BLaER1 (cell line): ENCODE data around the gene CTCFL.

ENCODE experiments used
- H3K27ac ChIP-seq: shearing (Covaris generic); formaldehyde crosslinking; 2 replicates; pipeline ENCODE4 v1.8.1; 2022
- H3K27me3 ChIP-seq: shearing (Covaris generic); formaldehyde crosslinking; 2 replicates; pipeline ENCODE4 v1.8.1; 2022
- H3K36me3 ChIP-seq: shearing (Covaris generic); formaldehyde crosslinking; 2 replicates; pipeline ENCODE4 v1.8.1; 2022
- H3K4me1 ChIP-seq: shearing (Covaris generic); formaldehyde crosslinking; 2 replicates; pipeline ENCODE4 v1.8.1; 2022
- H3K4me2 ChIP-seq: shearing (Covaris generic); formaldehyde crosslinking; 2 replicates; pipeline ENCODE4 v1.8.1; 2022
- H3K4me3 ChIP-seq: shearing (Covaris generic); formaldehyde crosslinking; 2 replicates; pipeline ENCODE4 v1.8.1; 2022
- H3K9ac ChIP-seq: shearing (Covaris generic); formaldehyde crosslinking; 2 replicates; pipeline ENCODE4 v1.8.1; 2022
- H3K9me3 ChIP-seq: shearing (Covaris generic); formaldehyde crosslinking; 2 replicates; pipeline ENCODE4 v1.8.1; 2022
- H4K20me1 ChIP-seq: shearing (Covaris generic); formaldehyde crosslinking; 2 replicates; pipeline ENCODE4 v1.8.1; 2022
- Cebpa-rat ChIP-seq: shearing (Covaris generic); IDR thresholded peaks from 2 replicates; pipeline ENCODE4 v1.8.1; 2022

Gene CTCFL

DNA sequence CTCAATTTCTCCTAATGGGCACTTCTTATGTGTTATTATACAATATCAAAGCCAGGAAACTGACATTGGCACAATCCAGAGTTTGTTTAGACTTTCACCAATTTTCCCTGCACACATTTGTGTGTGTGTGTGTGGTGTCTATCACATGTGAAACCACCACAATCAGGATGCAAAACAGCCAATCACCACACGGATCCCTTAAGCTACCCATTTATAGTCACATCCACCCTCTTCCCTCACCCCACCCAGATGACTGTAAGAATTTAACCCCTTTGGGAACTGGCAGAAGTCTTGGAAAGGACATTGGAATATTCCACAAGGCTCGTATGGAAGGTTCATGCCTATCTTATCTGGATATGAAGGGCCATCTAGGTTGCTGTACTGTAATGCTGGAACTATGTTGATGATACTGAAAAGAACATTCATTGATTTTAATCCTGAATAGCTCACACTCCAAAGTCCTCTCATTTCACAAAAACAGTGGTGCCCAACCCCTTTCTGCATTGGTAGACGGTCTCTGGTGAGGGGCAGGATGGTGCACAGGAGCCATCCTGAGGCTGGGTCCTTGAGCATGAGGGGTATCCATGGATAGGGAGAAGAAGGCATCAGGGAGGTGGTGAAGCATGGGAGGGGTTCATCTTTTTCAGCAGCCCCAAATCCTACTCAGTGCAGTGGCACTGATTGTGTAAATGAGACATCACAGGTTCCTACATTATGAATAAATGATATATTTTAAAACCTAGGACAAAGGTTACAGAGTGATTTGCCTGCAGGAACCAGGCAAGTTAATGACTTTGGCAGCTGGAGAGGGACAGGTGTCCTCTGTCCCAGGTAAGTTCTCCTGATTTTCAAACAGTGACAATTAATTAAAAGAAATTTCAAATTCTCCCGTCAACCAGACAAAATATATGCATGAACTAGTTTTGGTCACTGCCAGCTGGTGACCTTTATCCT, 12.1 kb upstream of the CTCFL start:
- H3K9me3 ChIP-seq = no peaks in the 10 kb centered on the region
- no peak overlapping the region for H3K9ac ChIP-seq
- H3K27ac ChIP-seq = no peak overlapping the region
- H3K4me2 ChIP-seq = no peak overlapping the region
- no peak overlapping the region for H3K4me3 ChIP-seq
- no peaks in the 10 kb centered on the region for H3K4me1 ChIP-seq
- no peaks in the 10 kb centered on the region for H3K27me3 ChIP-seq
- TF ChIP-seq Cebpa-rat = no peak
- H3K36me3 ChIP-seq = no peaks in the 10 kb centered on the region
- no peaks in the 10 kb centered on the region for H4K20me1 ChIP-seq

DNA sequence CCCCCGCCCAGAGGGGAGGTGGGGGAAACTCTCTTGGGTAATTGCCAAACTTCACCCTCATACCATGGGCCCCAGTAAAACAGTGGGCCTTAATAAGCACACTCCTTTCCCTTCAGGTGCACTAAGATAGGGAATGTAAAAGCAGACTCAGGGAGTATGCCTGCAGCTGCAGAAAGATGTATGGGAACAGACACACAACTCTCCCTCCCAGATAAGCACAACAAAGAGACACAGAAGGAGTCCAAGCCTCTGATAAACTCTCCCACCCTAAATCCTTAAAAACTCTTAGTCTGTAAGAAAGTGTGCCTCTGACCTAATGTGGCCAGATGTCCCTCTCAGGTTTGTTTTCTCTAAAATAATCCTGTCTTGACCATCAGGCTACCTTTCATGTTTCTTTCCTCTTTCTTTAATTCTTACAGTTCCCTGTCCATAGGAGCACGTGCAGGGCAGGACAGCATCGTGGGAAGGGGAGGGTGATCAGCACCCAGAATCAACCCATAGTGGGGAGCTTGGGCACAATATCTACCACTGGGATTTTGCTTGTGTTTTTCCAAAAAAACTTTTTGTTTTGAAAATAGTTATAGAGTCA, 11.3 kb upstream of the CTCFL start:
- Histone ChIP-seq H3K4me2 (no peak overlapping the region), H3K4me1 (no peaks in the 10 kb centered on the region), H3K9me3 (no peaks in the 10 kb centered on the region), H3K27me3 (no peaks in the 10 kb centered on the region), H3K27ac (no peak overlapping the region), H3K9ac (no peak overlapping the region), H3K4me3 (no peak overlapping the region), H4K20me1 (no peaks in the 10 kb centered on the region), H3K36me3 (no peaks in the 10 kb centered on the region)
- TF ChIP-seq Cebpa-rat = no peak

DNA sequence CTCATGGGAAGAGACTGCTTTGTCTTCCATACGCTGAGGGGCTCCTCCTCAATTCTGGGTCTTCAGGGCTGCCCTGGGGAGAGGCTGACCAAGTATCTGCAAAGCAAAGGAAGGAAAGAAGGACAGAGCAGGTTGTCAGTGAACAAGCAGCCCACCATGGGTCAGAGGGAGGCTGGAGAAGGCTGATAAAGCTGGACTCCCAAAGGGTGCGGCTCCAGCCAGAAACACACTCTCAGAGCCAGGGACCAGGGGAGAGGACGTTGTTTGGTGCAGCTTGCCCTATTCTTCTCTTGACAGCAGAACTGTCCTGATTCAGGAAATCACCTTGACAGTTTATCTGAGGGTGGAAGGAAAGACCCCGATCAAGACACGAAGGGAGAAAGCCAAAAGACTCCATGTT, 10.4 kb upstream of the CTCFL start:
- no peaks in the 10 kb centered on the region for H3K4me1 ChIP-seq
- H3K27ac ChIP-seq = no peak overlapping the region
- H3K27me3 ChIP-seq = no peaks in the 10 kb centered on the region
- H3K4me3 ChIP-seq = no peak overlapping the region
- H4K20me1 ChIP-seq = no peaks in the 10 kb centered on the region
- no peaks in the 10 kb centered on the region for H3K36me3 ChIP-seq
- no peak overlapping the region for H3K4me2 ChIP-seq
- no peak for TF ChIP-seq Cebpa-rat
- no peak overlapping the region for H3K9ac ChIP-seq
- no peaks in the 10 kb centered on the region for H3K9me3 ChIP-seq

DNA sequence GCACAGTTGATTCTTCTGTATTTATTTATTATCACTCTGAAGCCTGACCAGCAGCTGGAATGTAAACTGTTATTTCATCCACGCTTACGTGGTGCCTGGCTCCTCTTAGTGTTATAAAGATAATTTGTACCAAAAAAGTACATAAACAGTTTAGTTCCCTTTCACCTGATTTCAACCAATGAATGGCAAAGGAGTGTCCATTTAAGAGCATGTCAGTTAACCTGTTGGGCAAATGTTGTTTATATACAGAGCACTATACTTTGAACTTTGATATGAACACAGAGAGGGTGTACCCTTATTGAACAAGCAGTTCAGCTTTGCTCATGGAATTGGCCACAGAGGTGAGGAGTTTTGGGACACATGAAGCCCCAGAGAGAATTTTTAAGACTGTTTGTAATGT, 7.2 kb upstream of the CTCFL start:
- H3K4me1 ChIP-seq = peaks cover 2% of the 10 kb centered on the region; the same call in 1 of the 2 replicates
- H3K4me3 ChIP-seq = no peak overlapping the region
- no peak overlapping the region for H3K27ac ChIP-seq
- no peaks in the 10 kb centered on the region for H3K9me3 ChIP-seq
- no peak for TF ChIP-seq Cebpa-rat
- H3K36me3 ChIP-seq = no peaks in the 10 kb centered on the region
- H3K9ac ChIP-seq = no peak overlapping the region
- H4K20me1 ChIP-seq = no peaks in the 10 kb centered on the region
- H3K27me3 ChIP-seq = no peaks in the 10 kb centered on the region
- H3K4me2 ChIP-seq = no peak overlapping the region

DNA sequence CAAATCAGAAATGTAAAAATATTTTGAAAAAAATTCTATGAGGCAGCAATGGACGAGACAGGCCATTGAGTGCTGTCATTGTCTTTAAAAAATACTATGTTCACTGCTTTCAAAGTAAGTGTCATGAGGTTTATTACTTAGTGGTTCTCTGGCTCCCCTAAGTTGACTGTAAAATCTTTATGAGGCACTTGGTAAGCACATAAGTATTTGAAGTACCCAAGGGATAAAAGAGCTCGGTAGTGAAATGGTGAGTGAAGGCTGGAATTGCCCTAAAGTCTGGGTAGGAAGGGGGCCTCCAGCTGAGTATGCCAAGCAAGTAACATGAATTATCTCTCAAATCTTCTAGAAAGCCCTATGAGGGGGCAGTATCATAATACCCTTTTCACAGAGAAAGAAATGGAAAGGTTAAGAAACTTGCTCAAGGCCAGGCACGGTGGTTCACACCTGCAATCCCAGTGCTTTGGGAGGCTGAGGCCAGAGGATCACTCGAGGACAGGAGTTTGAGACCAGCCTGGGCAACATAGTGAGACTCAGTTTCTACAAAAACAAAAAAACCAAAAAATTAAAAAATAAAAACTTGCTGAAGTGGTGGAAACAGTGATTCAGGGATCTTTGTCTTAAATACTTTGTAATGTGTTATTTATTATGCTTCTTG, 5.5 kb upstream of the CTCFL start:
- Histone ChIP-seq H4K20me1 (no peaks in the 10 kb centered on the region), H3K27ac (no peak overlapping the region), H3K4me1 (peaks cover 5% of the 10 kb centered on the region; the same call in 1 of the 2 replicates), H3K4me2 (no peak overlapping the region), H3K9me3 (no peaks in the 10 kb centered on the region), H3K4me3 (no peak overlapping the region), H3K9ac (no peak overlapping the region), H3K27me3 (no peaks in the 10 kb centered on the region), H3K36me3 (no peaks in the 10 kb centered on the region)
- TF ChIP-seq Cebpa-rat = no peak

DNA sequence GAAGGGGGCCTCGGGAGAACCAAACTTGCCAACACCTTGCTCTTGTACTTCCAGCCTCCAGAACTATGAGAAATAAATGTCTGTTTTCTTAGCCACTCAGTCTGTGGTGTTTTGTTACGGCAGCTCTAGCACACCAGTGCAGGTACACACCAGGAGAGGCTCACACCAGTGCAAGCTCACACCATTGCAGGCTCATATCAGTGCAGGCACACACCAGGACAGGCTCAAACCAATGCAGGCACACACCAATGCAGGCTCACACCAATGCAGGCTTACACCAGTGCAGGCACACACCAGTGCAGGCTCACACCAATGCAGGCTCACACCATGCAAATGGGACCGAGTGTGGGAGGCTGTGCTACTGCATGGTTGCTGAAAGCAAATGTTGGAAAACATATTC, 4.9 kb upstream of the CTCFL start:
- Histone ChIP-seq H3K4me1 (peaks cover 5% of the 10 kb centered on the region; the same call in 1 of the 2 replicates), H4K20me1 (no peaks in the 10 kb centered on the region), H3K27ac (no peak overlapping the region), H3K27me3 (no peaks in the 10 kb centered on the region), H3K9me3 (no peaks in the 10 kb centered on the region), H3K4me3 (no peak overlapping the region), H3K9ac (no peak overlapping the region), H3K36me3 (no peaks in the 10 kb centered on the region), H3K4me2 (no peak overlapping the region)
- no peak for TF ChIP-seq Cebpa-rat

DNA sequence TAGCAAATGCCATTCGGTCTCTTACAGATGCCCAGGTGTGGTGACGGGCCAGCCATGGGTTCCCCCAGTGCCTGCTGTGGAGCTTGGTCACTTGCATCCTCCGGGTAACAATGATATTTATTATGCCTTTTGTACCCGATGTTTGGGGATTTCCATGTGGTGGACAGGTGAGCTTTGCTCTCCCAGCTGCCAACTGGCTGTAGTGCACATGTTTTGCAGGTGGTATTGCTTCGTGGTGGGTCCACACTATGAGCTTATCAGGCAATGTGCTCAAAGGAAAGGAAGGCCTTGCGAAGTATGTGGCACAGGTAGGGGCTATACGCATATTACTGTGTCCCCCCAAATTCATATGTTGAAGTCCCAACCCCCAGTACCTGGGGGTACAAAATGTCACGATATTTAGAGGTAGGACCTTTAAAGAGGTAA, 4.2 kb upstream of the CTCFL start:
- H3K4me3 ChIP-seq = no peak overlapping the region
- no peak overlapping the region for H3K27ac ChIP-seq
- no peak overlapping the region for H3K4me2 ChIP-seq
- H3K27me3 ChIP-seq = no peaks in the 10 kb centered on the region
- H3K9ac ChIP-seq = no peak overlapping the region
- H3K4me1 ChIP-seq = peaks cover 5% of the 10 kb centered on the region; the same call in 1 of the 2 replicates
- no peaks in the 10 kb centered on the region for H4K20me1 ChIP-seq
- H3K9me3 ChIP-seq = no peaks in the 10 kb centered on the region
- no peaks in the 10 kb centered on the region for H3K36me3 ChIP-seq
- TF ChIP-seq Cebpa-rat = no peak

DNA sequence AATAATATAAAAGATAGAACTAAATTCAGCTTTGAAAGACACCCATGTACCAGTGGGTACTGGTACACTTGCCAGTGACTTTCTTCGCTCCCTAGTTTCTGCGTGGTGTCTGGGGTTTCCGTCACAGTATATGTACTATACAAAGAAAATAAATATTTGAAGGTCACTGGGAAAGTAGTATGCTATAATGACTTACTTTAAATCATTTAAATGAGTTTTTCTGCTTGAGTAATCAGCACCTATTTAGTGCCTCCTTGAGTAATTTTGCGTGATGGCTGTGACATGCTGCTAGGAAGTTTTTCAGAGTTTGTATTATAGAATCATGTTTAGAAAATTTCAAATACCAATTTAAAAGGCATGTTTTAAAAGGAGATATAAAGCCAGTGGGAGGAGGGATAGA, 3.2 kb upstream of the CTCFL start:
- Histone ChIP-seq H4K20me1 (no peaks in the 10 kb centered on the region), H3K36me3 (no peaks in the 10 kb centered on the region), H3K27me3 (no peaks in the 10 kb centered on the region), H3K4me2 (no peak overlapping the region), H3K9ac (no peak overlapping the region), H3K4me3 (no peak overlapping the region), H3K4me1 (peaks cover 5% of the 10 kb centered on the region; the same call in 1 of the 2 replicates), H3K27ac (no peak overlapping the region), H3K9me3 (no peaks in the 10 kb centered on the region)
- no peak for TF ChIP-seq Cebpa-rat

DNA sequence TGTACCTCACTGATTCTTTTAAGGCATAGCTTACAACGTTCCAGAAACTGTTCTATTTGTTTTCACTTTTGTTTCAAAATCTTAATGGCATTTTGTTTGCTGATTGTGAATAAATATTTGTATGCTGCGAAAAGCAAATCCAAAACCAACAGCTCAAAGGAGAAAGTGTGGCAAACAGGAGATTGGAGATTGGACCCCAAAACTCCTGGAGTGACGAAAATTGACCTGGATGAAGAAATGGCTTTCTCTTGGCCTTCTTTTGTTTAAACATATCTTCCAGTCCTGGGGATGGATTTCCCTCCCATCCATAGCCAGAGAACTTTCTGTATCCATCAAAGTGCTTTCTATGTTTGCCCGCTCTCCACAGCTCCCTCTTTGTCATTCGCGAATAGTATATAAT, 2.8 kb upstream of the CTCFL start:
- no peaks in the 10 kb centered on the region for H3K36me3 ChIP-seq
- TF ChIP-seq Cebpa-rat = no peak
- no peak overlapping the region for H3K4me2 ChIP-seq
- H4K20me1 ChIP-seq = no peaks in the 10 kb centered on the region
- no peaks in the 10 kb centered on the region for H3K27me3 ChIP-seq
- no peak overlapping the region for H3K4me3 ChIP-seq
- H3K4me1 ChIP-seq = peaks cover 5% of the 10 kb centered on the region; the same call in 1 of the 2 replicates
- H3K27ac ChIP-seq = no peak overlapping the region
- H3K9me3 ChIP-seq = no peaks in the 10 kb centered on the region
- H3K9ac ChIP-seq = no peak overlapping the region

DNA sequence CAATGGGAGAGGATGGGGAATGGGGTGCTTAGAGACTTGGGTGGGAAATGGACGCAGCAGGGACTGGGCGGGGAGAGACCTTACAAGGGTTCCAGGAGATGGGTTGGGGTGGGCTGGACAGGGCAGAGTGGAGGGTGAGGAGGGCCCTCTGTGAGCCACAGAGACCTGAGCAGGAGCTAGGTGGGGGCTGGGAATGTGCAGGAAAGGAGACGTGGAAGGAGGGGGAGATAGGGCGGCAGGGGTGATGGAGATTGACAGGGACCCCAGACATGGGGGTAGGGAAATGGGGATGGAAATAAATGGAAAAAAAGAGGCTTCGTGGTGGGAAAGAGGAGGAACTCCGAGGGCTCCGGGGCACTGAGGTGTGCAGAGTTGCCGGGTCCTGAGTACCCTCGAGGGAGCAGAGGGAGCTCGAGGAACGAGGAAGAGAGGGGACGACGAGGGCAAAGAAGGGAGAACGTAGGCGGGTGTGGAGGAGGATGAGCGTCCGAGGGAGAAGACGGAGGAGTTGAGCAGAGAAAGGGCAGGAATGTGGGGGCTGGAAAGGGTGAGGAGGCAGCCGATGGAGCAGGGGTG, 2.0 kb upstream of the CTCFL start:
- Histone ChIP-seq H3K27me3 (no peaks in the 10 kb centered on the region), H3K36me3 (no peaks in the 10 kb centered on the region), H3K9ac (no peak overlapping the region), H3K9me3 (no peaks in the 10 kb centered on the region), H3K4me3 (no peak overlapping the region), H3K4me1 (peaks cover 5% of the 10 kb centered on the region; the same call in 1 of the 2 replicates), H3K27ac (no peak overlapping the region), H4K20me1 (no peaks in the 10 kb centered on the region), H3K4me2 (peak overlapping the region; percentile 48)
- TF ChIP-seq Cebpa-rat = no peak
